Esophagus squamous epithelium (tissue), 4 donors: Measurements from ENCODE around the gene EN2.

Source experiments
- POLR2A ChIP-seq, 4 donors: fragments of 450-650 bp; IDR thresholded peaks; one replicate each; pipeline ENCODE4 v1.6.1; 2017; ENCODE audit warnings: antibody characterized with exemption in 4 of 4, mild to moderate bottlenecking in 4 of 4, moderate library complexity in 3 of 4
- TF ChIP-seq, protein P1 (sequence below), 6 experiments: fragments of 450-650 bp in 4 of 6; fragments of 200-600 bp in 2 of 6; sonication (generic) in 2 of 6; IDR thresholded peaks; one replicate each; pipeline ENCODE4 v1.5.1; 2016 to 2019; ENCODE audit warnings: antibody characterized with exemption in 6 of 6, mild to moderate bottlenecking in 4 of 6, moderate library complexity in 4 of 6

DNA sequence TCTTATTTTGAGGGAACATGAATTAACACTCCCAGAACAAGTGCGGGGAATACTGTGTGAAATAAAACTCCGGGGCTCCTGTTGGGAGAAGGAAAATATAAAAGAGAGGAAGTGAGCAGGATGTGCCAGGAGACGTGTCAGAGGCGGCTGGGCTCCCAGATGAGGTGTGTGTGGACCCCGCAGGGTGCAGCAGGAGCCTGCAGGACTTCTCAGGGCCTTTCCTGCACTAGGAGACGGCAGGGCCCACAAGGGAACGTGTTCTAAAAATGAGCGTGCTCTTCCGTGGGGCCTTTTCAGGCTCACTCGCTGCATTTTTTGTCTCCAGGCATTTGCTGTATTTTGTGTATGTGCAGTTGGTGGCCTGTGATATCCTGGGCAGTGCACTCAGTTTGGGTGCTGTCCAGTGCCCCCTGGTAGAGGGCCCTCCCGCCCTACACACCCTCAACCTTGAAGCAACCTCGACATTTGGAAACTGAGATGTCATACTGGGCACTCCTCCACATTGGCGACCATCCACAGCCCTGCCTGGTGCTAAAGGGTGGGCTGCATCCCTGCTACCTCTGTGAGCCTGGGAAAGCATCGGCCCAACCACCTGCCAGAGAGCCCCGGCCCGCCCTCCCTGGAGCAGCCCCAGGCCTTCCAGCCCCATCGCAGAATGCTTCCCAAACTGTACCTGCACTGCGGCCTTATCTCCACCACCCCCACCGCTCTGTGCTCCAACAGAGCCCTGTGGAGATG lies 35.2 kb upstream of the EN2 start:
- TF ChIP-seq, protein P1, sequence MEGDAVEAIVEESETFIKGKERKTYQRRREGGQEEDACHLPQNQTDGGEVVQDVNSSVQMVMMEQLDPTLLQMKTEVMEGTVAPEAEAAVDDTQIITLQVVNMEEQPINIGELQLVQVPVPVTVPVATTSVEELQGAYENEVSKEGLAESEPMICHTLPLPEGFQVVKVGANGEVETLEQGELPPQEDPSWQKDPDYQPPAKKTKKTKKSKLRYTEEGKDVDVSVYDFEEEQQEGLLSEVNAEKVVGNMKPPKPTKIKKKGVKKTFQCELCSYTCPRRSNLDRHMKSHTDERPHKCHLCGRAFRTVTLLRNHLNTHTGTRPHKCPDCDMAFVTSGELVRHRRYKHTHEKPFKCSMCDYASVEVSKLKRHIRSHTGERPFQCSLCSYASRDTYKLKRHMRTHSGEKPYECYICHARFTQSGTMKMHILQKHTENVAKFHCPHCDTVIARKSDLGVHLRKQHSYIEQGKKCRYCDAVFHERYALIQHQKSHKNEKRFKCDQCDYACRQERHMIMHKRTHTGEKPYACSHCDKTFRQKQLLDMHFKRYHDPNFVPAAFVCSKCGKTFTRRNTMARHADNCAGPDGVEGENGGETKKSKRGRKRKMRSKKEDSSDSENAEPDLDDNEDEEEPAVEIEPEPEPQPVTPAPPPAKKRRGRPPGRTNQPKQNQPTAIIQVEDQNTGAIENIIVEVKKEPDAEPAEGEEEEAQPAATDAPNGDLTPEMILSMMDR (IDR thresholded peaks at IDR 0.05): no peak
- TF ChIP-seq POLR2A (IDR thresholded peaks at IDR 0.05): no peak
